Caki2 (cell line): Measurements from ENCODE around the gene GNG14. TPM values are rescaled to one million over a fixed set of nuclear protein-coding genes. Genes with fewer than 3 reads are reported as not detected.
"Not testable (repeated sequence)": the region's sequence is repeated elsewhere in the genome, so short reads cannot be mapped to it uniquely, and the experiment has no call there.

ENCODE experiments used
- DNase-seq: peaks from one replicate; pipeline ENCODE4 v3.0.0-alpha.2; 2015; ENCODE audit warnings: low read depth
- in situ Hi-C: cut with HindIII; loops from 2 replicates; pipeline ENCODE4 v1.10.0; 2016; ENCODE audit warnings: low sequenced_read_pairs, low pct_unique_long_range_greater_than_20kb, mixed read lengths
- total RNA-seq: library from RNA; depleted of rRNA; stranded (reverse); fragments of >200 nt; shearing (Covaris generic); gene quantifications from 2 replicates; pipeline ENCODE4 v1.2.3, GENCODE V29; 2014; ENCODE audit warnings: low replicate concordance

GNG14 gene
- total RNA-seq, 1 experiment from 2014 or later, result not detected

- DNase-seq, result no peak
- in situ Hi-C loops, result no loop called here
Observed at GRCh38 chr19:12665671-12666264, 22.0 kb upstream of the GNG14 start.

- in situ Hi-C loops, result no loop called here
- DNase-seq, result peak; percentile 81
Observed at GRCh38 chr19:12666265-12667048, 21.3 kb upstream of the GNG14 start, which contains the start of the genes MAN2B1 and WDR83. MAN2B1 (minus strand) TSS chr19:12666742; CDS start chr19:12666701, 41 bp downstream. WDR83 (plus strand) TSS chr19:12666807; CDS start chr19:12669791, 2,984 bp downstream.

- DNase-seq, result no peak
- in situ Hi-C loops, result no loop called here
Observed at GRCh38 chr19:12667731-12668302, 20.0 kb upstream of the GNG14 start.

GRCh38 chr19:12668346-12668745 lies 19.5 kb upstream of the GNG14 start:
- no peak for DNase-seq
- in situ Hi-C loops, result no loop called here

- in situ Hi-C loops, result no loop called here
- no peak for DNase-seq
Observed at GRCh38 chr19:12668932-12669269, 18.9 kb upstream of the GNG14 start.

GRCh38 chr19:12669270-12670158 lies 18.3 kb upstream of the GNG14 start:
- in situ Hi-C loops, result no loop called here

GRCh38 chr19:12670159-12670928 lies 17.5 kb upstream of the GNG14 start:
- in situ Hi-C loops, result no loop called here
- no peak for DNase-seq

More at GRCh38 chr19:12669270-12670158, 18.3 kb upstream of the GNG14 start:
- DNase-seq, result peak; percentile 87

- in situ Hi-C loops, result no loop called here
- DNase-seq, result no peak
Observed at GRCh38 chr19:12672744-12673143, 15.1 kb upstream of the GNG14 start.

- no peak for DNase-seq
- in situ Hi-C loops, result no loop called here
Observed at GRCh38 chr19:12675399-12675798, 12.4 kb upstream of the GNG14 start.

GRCh38 chr19:12675940-12676339 lies 11.9 kb upstream of the GNG14 start:
- no peak for DNase-seq
- in situ Hi-C loops, result no loop called here

GRCh38 chr19:12676384-12676792 lies 11.4 kb upstream of the GNG14 start:
- DNase-seq, result peak; percentile 57
- in situ Hi-C loops, result no loop called here

- DNase-seq, result no peak
- in situ Hi-C loops, result no loop called here
Observed at GRCh38 chr19:12676928-12677327, 10.9 kb upstream of the GNG14 start.

GRCh38 chr19:12678039-12678438 lies 9.8 kb upstream of the GNG14 start:
- DNase-seq, in situ Hi-C loops: not testable (repeated sequence)

GRCh38 chr19:12680034-12680433 lies 7.8 kb upstream of the GNG14 start:
- DNase-seq, result no peak
- in situ Hi-C loops, result no loop called here

- peak; percentile 99 for DNase-seq
- in situ Hi-C loops, result no loop called here
Observed at GRCh38 chr19:12681074-12681987, 6.5 kb upstream of the GNG14 start, which contains the start of gene DHPS. DHPS (minus strand) TSS chr19:12681880; CDS start chr19:12681766, 114 bp downstream.

- in situ Hi-C loops, result no loop called here
- DNase-seq, result no peak
Observed at GRCh38 chr19:12685831-12686230, 2.0 kb upstream of the GNG14 start.

- in situ Hi-C loops, result no loop called here
- DNase-seq, result no peak
Observed at GRCh38 chr19:12689012-12689411, 1.2 kb downstream of the GNG14 start.
